HG02938 (cell line): Measurements from ENCODE around the gene CDC45.

Experiments used
- ATAC-seq: cut with Tn5 transposase; IDR thresholded peaks from one replicate; pipeline ENCODE4 v1.9.1; 2021; ENCODE audit warnings: mild to moderate bottlenecking, moderate library complexity; ENCODE audit not compliant: unreplicated experiment

CDC45 gene

GRCh38 chr22:19492504-19493174, 12.9 kb downstream of the CDC45 start:
- ATAC-seq = no peak

GRCh38 chr22:19494001-19494560, 14.4 kb downstream of the CDC45 start:
- ATAC-seq = no peak

- ATAC-seq = no peak
Measured at GRCh38 chr22:19494676-19495173, 15.0 kb downstream of the CDC45 start.

GRCh38 chr22:19495562-19496323, 16.0 kb downstream of the CDC45 start:
- no peak for ATAC-seq

- no peak for ATAC-seq
Measured at GRCh38 chr22:19496324-19496630, 16.6 kb downstream of the CDC45 start.

- no peak for ATAC-seq
Measured at GRCh38 chr22:19497245-19497644, 17.5 kb downstream of the CDC45 start.

- ATAC-seq = no peak
Measured at GRCh38 chr22:19498154-19498865, 18.6 kb downstream of the CDC45 start.

GRCh38 chr22:19498866-19499190, 19.1 kb downstream of the CDC45 start:
- ATAC-seq = no peak

GRCh38 chr22:19499236-19499879, 19.6 kb downstream of the CDC45 start:
- no peak for ATAC-seq

GRCh38 chr22:19499880-19500242, 20.1 kb downstream of the CDC45 start:
- no peak for ATAC-seq

GRCh38 chr22:19501897-19502447, 22.3 kb downstream of the CDC45 start:
- ATAC-seq = no peak

- no peak for ATAC-seq
Measured at GRCh38 chr22:19503367-19503766, 23.6 kb downstream of the CDC45 start.

GRCh38 chr22:19503869-19504268, 24.1 kb downstream of the CDC45 start:
- ATAC-seq = no peak

- ATAC-seq = no peak
Measured at GRCh38 chr22:19504900-19505734, 25.4 kb downstream of the CDC45 start.

GRCh38 chr22:19505735-19506126, 26.0 kb downstream of the CDC45 start:
- no peak for ATAC-seq

- no peak for ATAC-seq
Measured at GRCh38 chr22:19506212-19506611, 26.5 kb downstream of the CDC45 start.

- no peak for ATAC-seq
Measured at GRCh38 chr22:19507534-19507861, 27.8 kb downstream of the CDC45 start.

GRCh38 chr22:19508024-19508776, 28.5 kb downstream of the CDC45 start:
- no peak for ATAC-seq

GRCh38 chr22:19509191-19509590, 29.5 kb downstream of the CDC45 start:
- no peak for ATAC-seq

- ATAC-seq = no peak
Measured at GRCh38 chr22:19509923-19510322, 30.2 kb downstream of the CDC45 start.
